AG09319 (cell line): ENCODE measurements around the gene CCNJ.

Experiments used
- DNase-seq: peaks from one replicate; pipeline ENCODE4 v3.0.0-alpha.2; 2010; ENCODE audit warnings: low read depth; ENCODE audit errors: extremely low read depth
- TF ChIP-seq, protein P1 (sequence below): IDR thresholded peaks from 2 replicates; pipeline ENCODE4 v1.5.1; 2011; ENCODE audit warnings: low read depth, mild to moderate bottlenecking, inconsistent platforms, low read length, moderate library complexity

The CCNJ gene

DNA sequence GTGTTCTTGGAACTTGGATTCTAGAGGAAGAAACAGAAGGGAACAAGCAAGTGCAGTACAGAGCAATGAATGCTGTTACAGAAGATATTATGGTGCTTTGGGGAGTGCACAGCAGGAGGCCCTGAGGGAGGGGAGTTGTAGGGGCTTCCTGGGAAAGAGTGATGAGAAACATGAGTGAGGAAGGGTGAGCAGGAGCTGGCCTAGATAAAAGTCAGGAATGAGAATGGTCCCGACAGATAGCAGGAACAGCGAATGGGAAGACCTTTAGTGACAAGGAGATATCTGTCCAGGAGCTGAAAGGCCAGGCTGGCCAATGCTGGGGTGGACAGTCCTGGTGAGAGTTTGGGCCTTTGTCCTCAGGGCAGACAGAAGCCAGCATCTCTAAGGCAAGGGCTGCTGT, 20.6 kb upstream of the CCNJ start:
- TF ChIP-seq, protein P1, sequence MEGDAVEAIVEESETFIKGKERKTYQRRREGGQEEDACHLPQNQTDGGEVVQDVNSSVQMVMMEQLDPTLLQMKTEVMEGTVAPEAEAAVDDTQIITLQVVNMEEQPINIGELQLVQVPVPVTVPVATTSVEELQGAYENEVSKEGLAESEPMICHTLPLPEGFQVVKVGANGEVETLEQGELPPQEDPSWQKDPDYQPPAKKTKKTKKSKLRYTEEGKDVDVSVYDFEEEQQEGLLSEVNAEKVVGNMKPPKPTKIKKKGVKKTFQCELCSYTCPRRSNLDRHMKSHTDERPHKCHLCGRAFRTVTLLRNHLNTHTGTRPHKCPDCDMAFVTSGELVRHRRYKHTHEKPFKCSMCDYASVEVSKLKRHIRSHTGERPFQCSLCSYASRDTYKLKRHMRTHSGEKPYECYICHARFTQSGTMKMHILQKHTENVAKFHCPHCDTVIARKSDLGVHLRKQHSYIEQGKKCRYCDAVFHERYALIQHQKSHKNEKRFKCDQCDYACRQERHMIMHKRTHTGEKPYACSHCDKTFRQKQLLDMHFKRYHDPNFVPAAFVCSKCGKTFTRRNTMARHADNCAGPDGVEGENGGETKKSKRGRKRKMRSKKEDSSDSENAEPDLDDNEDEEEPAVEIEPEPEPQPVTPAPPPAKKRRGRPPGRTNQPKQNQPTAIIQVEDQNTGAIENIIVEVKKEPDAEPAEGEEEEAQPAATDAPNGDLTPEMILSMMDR: no peak
- DNase-seq: no peak

DNA sequence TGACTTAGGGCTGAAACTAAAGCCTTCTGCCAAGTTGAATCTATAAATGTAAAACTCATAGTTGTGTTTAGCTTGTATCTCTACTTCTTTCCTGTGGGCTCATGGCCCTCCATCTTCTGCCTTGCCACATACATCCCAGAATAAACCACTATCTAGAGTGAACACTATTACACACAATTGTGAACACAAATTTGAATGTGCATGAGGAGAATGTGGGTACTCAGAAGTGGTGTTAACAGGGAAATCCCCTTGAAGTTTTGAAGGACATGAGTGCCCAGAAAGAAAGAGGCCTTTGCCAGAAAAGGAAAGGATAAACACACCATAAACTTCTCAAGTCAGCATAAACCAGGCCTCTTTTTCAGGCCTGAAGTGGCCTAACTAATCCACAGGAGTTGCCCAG, 20.2 kb upstream of the CCNJ start:
- TF ChIP-seq, protein P1: no peak
- DNase-seq: no peak

DNA sequence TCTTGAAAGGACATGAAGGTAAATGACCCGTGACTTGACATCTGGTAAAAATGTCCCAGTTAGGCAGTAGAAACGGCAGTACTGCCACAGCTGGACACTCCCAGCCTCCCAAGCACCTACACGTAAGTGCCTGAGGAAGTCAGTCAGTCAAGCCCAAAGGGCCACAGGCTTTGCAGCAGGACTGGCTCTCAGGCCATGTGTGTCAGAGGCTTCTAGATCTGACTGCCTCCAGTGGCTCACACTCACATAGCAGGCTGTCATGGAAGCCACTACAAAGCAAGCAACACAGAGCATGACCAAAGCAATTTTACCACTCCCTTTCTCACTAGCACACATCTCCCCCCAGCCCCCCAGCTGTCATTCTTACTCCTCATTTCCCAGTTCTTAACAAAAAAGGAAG, 17.8 kb upstream of the CCNJ start:
- TF ChIP-seq, protein P1: no peak
- no peak for DNase-seq

DNA sequence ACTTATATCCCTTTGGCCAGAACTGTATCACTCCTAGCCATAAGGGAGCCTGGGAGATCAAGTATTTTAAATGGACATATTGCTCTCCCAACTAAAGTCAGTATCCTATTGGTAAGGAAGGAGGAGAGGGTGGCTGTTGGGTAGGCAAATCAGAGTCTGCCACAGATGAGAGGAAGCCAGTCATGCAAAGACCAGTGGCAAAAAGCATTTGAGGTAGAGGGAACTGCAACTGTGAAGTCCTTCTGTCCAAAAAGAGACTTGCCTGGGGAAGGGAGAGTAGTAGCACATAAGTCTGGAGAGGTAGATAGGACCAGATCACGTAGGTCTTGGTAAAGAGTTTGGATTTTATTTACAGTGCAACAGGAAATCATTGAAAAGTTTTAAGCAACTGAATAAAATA, 8.8 kb upstream of the CCNJ start:
- TF ChIP-seq, protein P1: no peak
- no peak for DNase-seq

DNA sequence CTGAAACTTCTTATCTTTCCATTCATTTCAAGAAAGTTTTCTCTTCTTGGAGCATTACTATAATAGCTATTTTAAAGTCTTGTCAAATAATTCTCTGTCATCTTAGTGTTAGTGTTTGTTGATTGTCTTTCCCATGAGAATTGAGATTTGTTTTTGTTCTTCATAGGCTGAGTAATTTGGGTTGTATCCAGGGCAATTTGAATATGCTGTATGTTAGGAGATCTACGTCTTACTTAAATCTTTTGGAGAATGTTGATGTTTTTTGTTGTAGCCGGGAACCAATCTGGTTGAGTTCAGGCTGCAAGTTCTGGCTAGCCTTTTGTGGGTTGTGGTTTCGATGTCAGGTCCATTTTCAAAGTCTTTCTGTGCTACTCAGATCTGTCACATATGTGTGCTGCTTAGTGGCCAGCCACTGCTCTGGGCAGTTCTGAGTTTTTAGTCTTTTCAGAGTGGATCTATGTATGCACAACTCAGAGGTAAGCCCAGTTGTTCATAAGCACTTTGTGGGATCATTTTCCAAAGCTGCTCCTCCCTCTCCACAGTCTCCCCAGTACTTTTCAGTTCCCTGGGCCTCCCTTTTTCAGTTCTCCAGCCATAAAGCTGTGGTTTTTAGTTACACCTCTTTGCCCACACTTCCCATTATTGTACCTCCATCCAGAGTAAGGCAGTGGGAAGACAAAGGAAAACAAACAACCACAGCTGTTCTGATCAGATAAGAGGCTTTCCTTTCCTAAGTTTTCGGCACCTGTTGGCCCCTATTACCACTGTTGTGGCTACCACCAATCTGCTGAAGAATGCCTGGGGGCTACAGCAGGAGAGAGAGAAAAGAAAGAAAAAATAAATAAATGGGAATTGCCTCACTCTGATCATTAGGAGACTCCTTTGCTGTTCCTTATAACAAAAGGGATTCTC, 4.7 kb upstream of the CCNJ start:
- TF ChIP-seq, protein P1: no peak
- no peak for DNase-seq

DNA sequence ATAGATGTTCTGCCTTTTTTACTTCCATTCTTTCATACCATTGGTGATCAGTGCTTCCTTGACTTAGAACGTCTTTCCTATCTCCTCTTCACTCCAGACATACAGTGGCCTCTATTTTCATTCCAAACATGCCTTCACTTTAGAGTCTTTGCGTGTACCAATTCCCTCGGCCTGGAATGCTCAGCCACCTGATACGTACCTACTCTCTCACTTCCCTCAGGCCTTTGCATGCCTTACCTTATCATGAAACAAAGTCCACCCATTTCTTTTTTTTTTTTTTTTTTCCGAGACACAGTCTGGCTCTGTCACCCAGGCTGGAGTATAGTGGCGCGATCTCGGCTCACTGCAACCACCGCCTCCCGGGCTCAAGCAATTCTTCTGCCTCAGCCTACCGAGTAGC, 2.2 kb upstream of the CCNJ start:
- DNase-seq: no peak

More for the DNA sequence above, 2.2 kb upstream of the CCNJ start:
- TF ChIP-seq, protein P1: no peak
